Neural cell (in vitro differentiated cells): ENCODE data around the gene CD6.

Experiments used
- POLR2AphosphoS5 ChIP-seq: IDR thresholded peaks from 2 replicates; pipeline ENCODE4 v1.6.1; 2012
- SMC3 ChIP-seq: fragments of 450-650 bp; conservative IDR thresholded peaks from 2 replicates; pipeline ENCODE4 v1.6.1; 2014; ENCODE audit warnings: antibody characterized with exemption, mild to moderate bottlenecking, moderate library complexity; ENCODE audit not compliant: poor library complexity
- TF ChIP-seq, protein P1 (sequence below): fragments of 450-650 bp; IDR thresholded peaks from 2 replicates; pipeline ENCODE4 v1.5.1; 2014; ENCODE audit warnings: antibody characterized with exemption, mild to moderate bottlenecking, moderate library complexity; ENCODE audit not compliant: poor library complexity, severe bottlenecking

- TF ChIP-seq POLR2AphosphoS5 (no peak), SMC3 (no peak)
- TF ChIP-seq, protein P1, sequence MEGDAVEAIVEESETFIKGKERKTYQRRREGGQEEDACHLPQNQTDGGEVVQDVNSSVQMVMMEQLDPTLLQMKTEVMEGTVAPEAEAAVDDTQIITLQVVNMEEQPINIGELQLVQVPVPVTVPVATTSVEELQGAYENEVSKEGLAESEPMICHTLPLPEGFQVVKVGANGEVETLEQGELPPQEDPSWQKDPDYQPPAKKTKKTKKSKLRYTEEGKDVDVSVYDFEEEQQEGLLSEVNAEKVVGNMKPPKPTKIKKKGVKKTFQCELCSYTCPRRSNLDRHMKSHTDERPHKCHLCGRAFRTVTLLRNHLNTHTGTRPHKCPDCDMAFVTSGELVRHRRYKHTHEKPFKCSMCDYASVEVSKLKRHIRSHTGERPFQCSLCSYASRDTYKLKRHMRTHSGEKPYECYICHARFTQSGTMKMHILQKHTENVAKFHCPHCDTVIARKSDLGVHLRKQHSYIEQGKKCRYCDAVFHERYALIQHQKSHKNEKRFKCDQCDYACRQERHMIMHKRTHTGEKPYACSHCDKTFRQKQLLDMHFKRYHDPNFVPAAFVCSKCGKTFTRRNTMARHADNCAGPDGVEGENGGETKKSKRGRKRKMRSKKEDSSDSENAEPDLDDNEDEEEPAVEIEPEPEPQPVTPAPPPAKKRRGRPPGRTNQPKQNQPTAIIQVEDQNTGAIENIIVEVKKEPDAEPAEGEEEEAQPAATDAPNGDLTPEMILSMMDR, result no peak
Measured at GRCh38 chr11:61042537-61042936, 71.1 kb downstream of the CD6 start.
